Fibroblast of villous mesenchyme (primary cell): ENCODE data around the gene FRMPD1. TPM values are rescaled to one million over a fixed set of nuclear protein-coding genes. Genes with fewer than 3 reads are reported as not detected.

Experiments used
- DNase-seq: peaks from one replicate; pipeline ENCODE4 v3.0.0-alpha.2; 2010; ENCODE audit warnings: low read depth
- H3K4me3 ChIP-seq: 2 replicates; pipeline ENCODE4 v1.5.1; 2011; ENCODE audit warnings: low read depth, mild to moderate bottlenecking, low read length
- CTCF ChIP-seq: IDR thresholded peaks from 2 replicates; pipeline ENCODE4 v1.5.1; 2012; ENCODE audit warnings: low read depth, mild to moderate bottlenecking, low read length; ENCODE audit not compliant: insufficient read depth
- total RNA-seq: library from RNA; depleted of rRNA; stranded (reverse); fragments of >200 nt; gene quantifications from 2 replicates; pipeline ENCODE4 v1.2.3, GENCODE V29; 2012

FRMPD1 gene
- total RNA-seq, 1 donor = not detected

- no peak overlapping the region for H3K4me3 ChIP-seq
- no peak for DNase-seq
- no peak for TF ChIP-seq CTCF
These were observed 25.7 kb downstream of the FRMPD1 start for GRCh38 chr9:37676411-37676830.

GRCh38 chr9:37677435-37677834, 26.7 kb downstream of the FRMPD1 start:
- TF ChIP-seq CTCF = no peak
- no peak for DNase-seq
- no peak overlapping the region for H3K4me3 ChIP-seq

GRCh38 chr9:37678789-37679273, 28.1 kb downstream of the FRMPD1 start:
- H3K4me3 ChIP-seq = no peak overlapping the region
- DNase-seq = no peak
- no peak for TF ChIP-seq CTCF

- DNase-seq = no peak
- no peak overlapping the region for H3K4me3 ChIP-seq
- no peak for TF ChIP-seq CTCF
These were observed 29.1 kb downstream of the FRMPD1 start for GRCh38 chr9:37679649-37680402.

GRCh38 chr9:37682951-37683350, 32.2 kb downstream of the FRMPD1 start:
- no peak for DNase-seq
- no peak overlapping the region for H3K4me3 ChIP-seq
- TF ChIP-seq CTCF = no peak

- no peak for TF ChIP-seq CTCF
- H3K4me3 ChIP-seq = no peak overlapping the region
- DNase-seq = no peak
These were observed 33.0 kb downstream of the FRMPD1 start for GRCh38 chr9:37683531-37684371.
